ENCODE measurements around the gene JHY. TPM values are rescaled to one million over a fixed set of nuclear protein-coding genes. Genes with fewer than 3 reads are reported as not detected.

The JHY gene
- total RNA-seq, 1 experiment from 2014 or later = 0.79 TPM

- peaks cover 10% of the 10 kb centered on the region; the same call in 1 of the 2 replicates for H3K27me3 Mint-ChIP-seq (ENCODE audit: low read depth)
These were observed 36.2 kb downstream of the JHY start for GRCh38 chr11:122918734-122919133.

More at GRCh38 chr11:122918734-122919133, 36.2 kb downstream of the JHY start:
- no peak overlapping the region for H2BK12ac ChIP-seq (ENCODE audit: insufficient read length, low read depth, low read length)
- H2BK5ac ChIP-seq (ENCODE audit: insufficient read length, low read length) = no peak overlapping the region
- H4K91ac ChIP-seq (ENCODE audit: insufficient read length, low read depth, low read length) = no peak overlapping the region
- H3K27ac ChIP-seq (ENCODE audit: insufficient read length, low read depth, low read length) = no peak overlapping the region
- no peak overlapping the region for H3K23ac ChIP-seq (ENCODE audit: insufficient read length, low read depth, low read length)
- H3T11ph ChIP-seq (ENCODE audit: low read length) = no peak overlapping the region
- TF ChIP-seq, protein P1, sequence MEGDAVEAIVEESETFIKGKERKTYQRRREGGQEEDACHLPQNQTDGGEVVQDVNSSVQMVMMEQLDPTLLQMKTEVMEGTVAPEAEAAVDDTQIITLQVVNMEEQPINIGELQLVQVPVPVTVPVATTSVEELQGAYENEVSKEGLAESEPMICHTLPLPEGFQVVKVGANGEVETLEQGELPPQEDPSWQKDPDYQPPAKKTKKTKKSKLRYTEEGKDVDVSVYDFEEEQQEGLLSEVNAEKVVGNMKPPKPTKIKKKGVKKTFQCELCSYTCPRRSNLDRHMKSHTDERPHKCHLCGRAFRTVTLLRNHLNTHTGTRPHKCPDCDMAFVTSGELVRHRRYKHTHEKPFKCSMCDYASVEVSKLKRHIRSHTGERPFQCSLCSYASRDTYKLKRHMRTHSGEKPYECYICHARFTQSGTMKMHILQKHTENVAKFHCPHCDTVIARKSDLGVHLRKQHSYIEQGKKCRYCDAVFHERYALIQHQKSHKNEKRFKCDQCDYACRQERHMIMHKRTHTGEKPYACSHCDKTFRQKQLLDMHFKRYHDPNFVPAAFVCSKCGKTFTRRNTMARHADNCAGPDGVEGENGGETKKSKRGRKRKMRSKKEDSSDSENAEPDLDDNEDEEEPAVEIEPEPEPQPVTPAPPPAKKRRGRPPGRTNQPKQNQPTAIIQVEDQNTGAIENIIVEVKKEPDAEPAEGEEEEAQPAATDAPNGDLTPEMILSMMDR (conservative IDR thresholded peaks at IDR 0.05) = no peak
- Mint-ChIP-seq H3K4me3 (no peak overlapping the region), H3K9me3 (no peaks in the 10 kb centered on the region), H3K27ac (no peak overlapping the region), H3K36me3 (ENCODE audit: insufficient read depth in 1 of 3, low read depth in 3 of 3) (no peaks in the 10 kb centered on the region), H3K4me1 (peaks cover 13% of the 10 kb centered on the region in 2 experiments)
- H3K23me2 ChIP-seq (ENCODE audit: insufficient read length, low read depth, low read length, poor library complexity, severe bottlenecking) = no peaks in the 10 kb centered on the region
- H2AK5ac ChIP-seq (ENCODE audit: insufficient read length, low read length) = no peak overlapping the region
- H2BK20ac ChIP-seq (ENCODE audit: low read depth, low read length, poor library complexity, severe bottlenecking) = no peak overlapping the region
- no peak overlapping the region for H3K56ac ChIP-seq (ENCODE audit: insufficient read length, low read depth, low read length)
- H4K8ac ChIP-seq (replicated peaks; ENCODE audit: insufficient read length, low read depth, low read length) = no peak overlapping the region
- no peak overlapping the region for H2BK120ac ChIP-seq (ENCODE audit: low read depth, low read length, poor library complexity, severe bottlenecking)
- no peak overlapping the region for H3K4me2 ChIP-seq (ENCODE audit: insufficient read depth, insufficient read length, low read length)
- H3K9me3 ChIP-seq (ENCODE audit: control insufficient read depth, low read depth, low read length) = no peaks in the 10 kb centered on the region
- no peak for DNase-seq
- H3K9ac ChIP-seq (ENCODE audit: extremely low read depth, insufficient read length, low read length) = no peak overlapping the region
- H4K5ac ChIP-seq (ENCODE audit: insufficient read length, low read depth, low read length) = no peak overlapping the region
- WGBS (ENCODE audit: extremely low coverage, insufficient read length, low lambda C conversion rate) = no CpG with 5 or more reads among the region's 7 CpGs
- H2AFZ ChIP-seq (ENCODE audit: low read length) = no peak overlapping the region
- no peaks in the 10 kb centered on the region for H3K79me2 ChIP-seq (ENCODE audit: insufficient read depth, low read length)
- no peaks in the 10 kb centered on the region for H3K4me1 ChIP-seq (ENCODE audit: insufficient read depth, low read length)
- H2BK15ac ChIP-seq (ENCODE audit: low read depth, low read length) = no peak overlapping the region
- no peaks in the 10 kb centered on the region for H3K27me3 ChIP-seq (ENCODE audit: insufficient read depth, low read length)
- H3K18ac ChIP-seq (ENCODE audit: insufficient read length, low read depth, low read length) = no peak overlapping the region
- no peaks in the 10 kb centered on the region for H4K20me1 ChIP-seq (ENCODE audit: control insufficient read depth, insufficient read depth, insufficient read length)
- no peak overlapping the region for H3K4ac ChIP-seq (ENCODE audit: low read depth, low read length)
- H3K79me1 ChIP-seq (ENCODE audit: insufficient read depth, low read depth, low read length, poor library complexity, severe bottlenecking) = no peaks in the 10 kb centered on the region
- H3K14ac ChIP-seq (ENCODE audit: insufficient read depth, low read length) = no peak overlapping the region
